ENCODE results near the gene EMC9.

EMC9 gene

GRCh38 chr14:24149302-24149969, 8.0 kb upstream of the EMC9 start:
- no peak for DNase-seq (ENCODE audit: low read depth in 2 of 2)

DNA sequence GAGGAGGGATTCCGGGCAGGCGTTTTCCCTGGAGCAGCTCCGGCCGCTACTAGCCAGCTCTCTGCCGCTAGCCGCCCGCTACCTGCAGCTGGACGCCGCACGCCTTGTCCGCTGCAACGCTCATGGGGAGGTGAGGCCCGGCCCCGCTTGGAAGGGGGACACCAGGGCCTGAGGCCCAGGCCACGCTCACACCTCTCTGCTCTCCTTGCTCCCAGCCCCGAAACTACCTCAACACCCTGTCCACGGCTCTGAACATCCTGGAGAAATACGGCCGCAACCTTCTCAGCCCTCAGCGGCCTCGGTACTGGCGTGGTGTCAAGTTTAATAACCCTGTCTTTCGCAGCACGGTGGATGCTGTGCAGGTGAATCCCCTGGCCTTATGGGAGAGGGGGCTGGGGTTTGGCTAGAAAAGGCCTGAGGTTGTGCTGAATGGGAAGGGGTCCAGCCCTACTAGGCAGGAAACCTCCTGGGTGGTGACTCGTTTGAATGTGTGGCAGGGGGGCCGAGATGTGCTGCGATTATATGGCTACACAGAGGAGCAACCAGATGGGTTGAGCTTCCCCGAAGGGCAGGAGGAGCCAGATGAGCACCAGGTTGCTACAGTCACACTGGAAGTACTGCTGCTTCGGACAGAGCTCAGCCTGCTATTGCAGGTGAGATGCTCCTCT, 6.5 kb upstream of the EMC9 start:
- no peak for DNase-seq (ENCODE audit: low read depth in 2 of 2)

GRCh38 chr14:24146978-24147760, 5.8 kb upstream of the EMC9 start, which contains the start of gene RNF31:
Gene RNF31 (plus strand): TSS chr14:24147498. CDS start chr14:24147699, 201 bp downstream.
- DNase-seq (ENCODE audit: low read depth in 2 of 2) = peak; percentile 95

DNA sequence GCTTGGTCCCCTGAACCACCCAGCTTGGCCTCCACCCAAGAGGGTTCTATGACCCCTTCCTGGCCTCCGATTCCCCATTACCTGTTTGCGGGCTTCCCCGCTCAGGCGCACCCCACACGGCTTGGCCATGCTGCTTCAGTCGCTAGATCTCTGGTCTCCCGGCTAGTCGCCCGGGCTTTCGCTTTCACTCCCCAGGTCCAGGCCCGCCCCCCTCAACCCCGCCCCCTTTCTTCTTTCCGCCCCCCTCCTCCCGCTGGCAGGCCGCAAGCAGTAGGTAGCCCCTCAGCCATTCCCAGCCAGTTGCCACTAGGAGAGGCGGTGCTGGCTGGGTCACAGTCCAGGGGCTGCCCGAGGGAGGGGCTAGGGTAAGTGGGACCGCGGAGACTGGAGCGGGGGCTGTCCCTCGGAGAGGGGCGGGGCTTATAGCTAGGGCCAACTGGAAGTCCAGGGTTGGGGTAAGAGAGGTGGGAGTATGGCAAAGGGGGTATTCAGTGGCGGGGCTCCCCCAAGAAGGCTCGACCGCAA, 5.1 kb upstream of the EMC9 start, which contains the start of gene PSME2:
Gene PSME2, minus strand, starts transcription at position 158 of the 525 bp plus-strand sequence. Its CDS starts 29 bp downstream, at position 129.
- DNase-seq (ENCODE audit: low read depth in 2 of 2) = peak; percentile 92 to 94

GRCh38 chr14:24145690-24146452, 4.5 kb upstream of the EMC9 start:
- DNase-seq (ENCODE audit: low read depth in 2 of 2) = no peak

GRCh38 chr14:24145219-24145618, 3.8 kb upstream of the EMC9 start:
- no peak for DNase-seq (ENCODE audit: low read depth in 2 of 2)

- no peak for DNase-seq (ENCODE audit: low read depth in 2 of 2)
Measured at GRCh38 chr14:24144451-24144850, 3.1 kb upstream of the EMC9 start.

GRCh38 chr14:24143511-24143910, 2.1 kb upstream of the EMC9 start:
- DNase-seq (ENCODE audit: low read depth in 2 of 2) = no peak

GRCh38 chr14:24139272-24139934, 2.0 kb downstream of the EMC9 start:
- DNase-seq (ENCODE audit: low read depth in 2 of 2) = no peak

GRCh38 chr14:24138396-24139271, 2.8 kb downstream of the EMC9 start:
- no peak for DNase-seq (ENCODE audit: low read depth in 2 of 2)

GRCh38 chr14:24137529-24138395, 3.6 kb downstream of the EMC9 start:
- DNase-seq (ENCODE audit: low read depth in 2 of 2) = no peak

GRCh38 chr14:24136684-24137528, 4.5 kb downstream of the EMC9 start:
- DNase-seq (ENCODE audit: low read depth in 2 of 2) = no peak

DNA sequence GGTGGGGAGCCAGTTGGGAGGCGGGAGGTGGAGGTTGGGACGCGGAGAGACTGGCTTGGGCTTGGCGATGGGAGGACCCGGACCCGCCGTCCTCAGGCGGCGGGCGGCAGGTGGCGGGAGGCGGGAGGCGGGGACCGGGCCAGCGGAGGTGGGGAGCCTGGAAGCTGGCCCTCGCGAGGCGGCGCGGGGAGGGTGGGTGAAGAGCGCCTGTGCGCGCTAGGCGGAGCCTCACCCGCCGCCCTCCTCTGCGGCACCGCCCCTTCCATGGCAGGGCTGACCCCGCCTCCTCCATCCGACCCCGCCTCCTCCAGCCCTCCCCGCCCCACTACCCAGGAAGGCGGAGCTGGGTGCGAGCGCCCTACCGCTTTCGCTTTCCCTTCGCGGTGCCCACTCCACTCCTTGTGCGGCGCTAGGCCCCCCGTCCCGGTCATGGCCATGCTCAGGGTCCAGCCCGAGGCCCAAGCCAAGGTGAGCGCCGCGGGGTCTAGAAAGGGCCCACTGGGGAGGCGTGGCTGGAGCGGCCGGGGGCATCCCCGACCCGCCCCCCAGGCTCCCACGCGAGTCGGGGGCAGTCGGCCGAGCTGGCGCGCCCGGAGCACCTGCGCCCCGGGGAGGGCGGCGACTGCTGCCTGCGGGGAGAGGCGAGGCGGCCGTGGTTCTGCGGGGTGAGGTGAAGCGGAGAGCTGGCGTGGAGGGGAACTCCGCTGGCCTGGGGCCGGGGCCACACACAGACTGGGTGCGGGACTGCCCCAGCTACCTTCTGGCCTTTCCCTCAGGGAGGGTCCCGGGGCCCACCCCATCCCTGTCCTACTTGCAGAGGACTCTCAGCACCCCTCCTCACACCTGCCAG, 5.3 kb downstream of the EMC9 start, which contains the start of gene PSME1:
Gene PSME1, plus strand, starts transcription at position 361 of the 850 bp plus-strand sequence. Its CDS starts 69 bp downstream, at position 430.
- peak; percentile 60 to 65 for DNase-seq (ENCODE audit: low read depth in 2 of 2)

GRCh38 chr14:24135584-24135833, 5.9 kb downstream of the EMC9 start:
- DNase-seq (ENCODE audit: low read depth in 2 of 2) = no peak

- no peak for DNase-seq (ENCODE audit: low read depth in 2 of 2)
Measured at GRCh38 chr14:24133735-24134134, 7.7 kb downstream of the EMC9 start.

GRCh38 chr14:24132976-24133375, 8.4 kb downstream of the EMC9 start:
- DNase-seq (ENCODE audit: low read depth in 2 of 2) = no peak

DNA sequence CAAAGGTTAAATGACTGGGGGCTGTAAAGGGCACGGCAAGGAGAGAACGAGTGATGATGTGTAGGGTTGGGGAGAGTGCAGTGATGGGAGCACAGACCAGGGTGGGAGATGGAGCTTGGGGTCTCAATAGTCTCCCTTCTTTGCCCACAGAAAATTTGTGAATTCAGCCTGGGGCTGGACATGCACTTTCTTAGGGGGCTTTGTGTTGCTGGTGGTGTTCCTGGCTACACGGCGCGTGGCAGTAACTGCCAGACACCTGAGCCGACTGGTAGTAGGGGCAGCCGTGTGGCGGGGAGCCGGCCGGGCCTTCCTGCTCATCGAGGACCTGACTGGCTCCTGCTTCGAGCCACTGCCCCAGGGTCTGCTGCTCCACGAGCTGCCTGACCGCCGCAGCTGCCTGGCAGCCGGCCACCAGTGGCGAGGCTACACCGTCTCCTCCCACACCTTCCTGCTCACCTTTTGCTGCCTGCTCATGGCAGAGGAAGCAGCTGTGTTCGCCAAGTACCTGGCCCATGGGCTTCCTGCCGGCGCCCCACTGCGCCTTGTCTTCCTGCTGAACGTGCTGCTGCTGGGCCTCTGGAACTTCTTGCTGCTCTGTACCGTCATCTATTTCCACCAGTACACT, 9.2 kb downstream of the EMC9 start:
- no peak for DNase-seq (ENCODE audit: low read depth in 2 of 2)
